GM23248 (cell line): ENCODE results near the gene DDX43.

Experiments
- EZH2 ChIP-seq: fragments of 200-600 bp; sonication (generic); IDR thresholded peaks from 2 replicates; pipeline ENCODE4 v1.6.1; 2018; ENCODE audit warnings: antibody characterized with exemption, mild to moderate bottlenecking; ENCODE audit not compliant: insufficient read depth, poor library complexity, severe bottlenecking
- EZH2phosphoT487 ChIP-seq: fragments of 200-600 bp; sonication (generic); IDR thresholded peaks from 2 replicates; pipeline ENCODE4 v1.6.1; 2018; ENCODE audit warnings: antibody characterized with exemption, moderate library complexity, mild to moderate bottlenecking, low read depth; ENCODE audit not compliant: insufficient read depth

DNA sequence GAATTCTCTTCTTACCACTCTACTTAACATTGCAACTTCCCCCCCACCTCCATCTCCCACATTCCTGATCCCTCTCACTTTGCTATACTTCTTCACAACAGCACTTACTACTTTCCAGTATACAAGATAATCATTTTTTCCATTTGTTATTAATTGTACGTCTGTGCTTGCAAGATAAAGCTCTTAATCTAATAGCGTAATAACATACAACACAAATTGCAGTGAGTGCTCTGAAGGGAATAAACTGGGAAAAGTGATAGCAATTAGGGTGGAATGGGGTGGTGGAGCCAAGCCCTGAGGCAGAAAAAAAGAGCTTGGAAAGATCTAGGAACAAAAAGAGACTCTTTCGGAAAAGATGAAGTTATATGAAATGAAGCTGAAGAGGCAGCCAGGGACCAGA lies 48.9 kb downstream of the DDX43 start:
- TF ChIP-seq EZH2 (no peak), EZH2phosphoT487 (no peak)
